HL-60/S4 treated with phorbol 12-myristate 13-acetate at 8.2 ng/mL for 4 days and 3 days (cell line): ENCODE results near the gene RAB27B.

Experiments used
- in situ Hi-C: fragments of 300-500 bp; cut with MboI; formaldehyde crosslinking; loops from 2 replicates; pipeline ENCODE4 v1.15.0; 2022; ENCODE audit warnings: low sequenced_read_pairs

RAB27B gene

DNA sequence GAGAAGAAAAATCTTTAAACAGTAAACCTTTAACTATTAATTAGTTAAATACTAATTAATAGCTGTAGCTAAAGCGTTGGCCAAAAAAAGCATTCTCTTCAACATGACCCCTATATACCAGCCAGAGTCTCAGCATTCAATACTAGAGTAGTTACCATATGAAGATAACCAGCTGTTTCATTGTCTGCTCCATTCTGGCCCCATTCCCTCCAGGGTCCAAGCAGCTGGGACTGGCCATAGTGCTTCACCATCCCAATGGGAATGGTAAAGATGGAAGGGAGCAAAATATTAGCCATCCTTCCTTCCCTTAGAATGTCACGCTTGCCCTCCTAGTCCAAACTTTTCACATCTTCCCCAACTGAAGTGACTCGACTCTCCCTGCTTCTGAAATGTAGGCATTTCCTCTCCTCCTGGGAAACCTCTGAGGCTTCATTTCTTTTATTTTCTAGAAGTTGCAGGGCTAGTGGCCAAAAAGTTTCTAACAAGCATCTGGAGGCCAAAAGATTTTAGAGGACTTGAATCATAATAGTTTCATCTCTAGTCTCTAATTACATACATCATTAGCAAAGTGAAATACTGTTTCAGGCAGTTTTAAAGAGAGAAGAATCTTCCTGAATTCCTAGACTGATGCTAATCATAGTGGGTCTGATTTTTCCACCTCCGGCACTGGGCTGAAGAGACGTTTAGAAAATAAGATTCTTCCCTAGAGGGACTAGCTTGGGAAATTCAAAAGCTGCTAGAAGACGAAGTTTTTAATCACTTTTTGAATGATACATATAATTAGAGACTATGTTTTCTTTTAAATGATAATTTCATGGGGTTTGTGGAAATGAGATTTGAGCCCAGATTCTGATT, 78.3 kb downstream of the RAB27B start:
- in situ Hi-C loops, result no loop called here

DNA sequence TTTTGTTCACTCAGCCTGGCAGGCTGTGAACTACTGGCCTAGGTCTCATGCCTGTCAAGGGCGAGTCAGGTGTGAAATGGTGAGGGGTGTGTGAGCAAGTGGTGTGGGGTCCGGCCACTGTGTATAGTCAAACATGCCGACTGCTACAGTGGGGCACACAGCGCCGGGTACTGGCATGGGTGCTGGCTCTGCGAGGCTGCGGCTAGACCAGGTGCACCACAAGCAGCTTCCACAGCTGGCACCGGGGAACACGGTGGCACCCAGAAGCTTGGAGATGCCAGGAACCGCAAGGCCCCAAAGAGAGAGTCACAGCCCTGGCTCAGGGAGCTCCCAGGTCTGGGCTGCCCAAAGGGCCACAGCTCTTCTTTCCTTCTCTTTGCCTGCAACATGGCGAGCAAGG, 81.3 kb downstream of the RAB27B start:
- in situ Hi-C loops, result no loop called here

DNA sequence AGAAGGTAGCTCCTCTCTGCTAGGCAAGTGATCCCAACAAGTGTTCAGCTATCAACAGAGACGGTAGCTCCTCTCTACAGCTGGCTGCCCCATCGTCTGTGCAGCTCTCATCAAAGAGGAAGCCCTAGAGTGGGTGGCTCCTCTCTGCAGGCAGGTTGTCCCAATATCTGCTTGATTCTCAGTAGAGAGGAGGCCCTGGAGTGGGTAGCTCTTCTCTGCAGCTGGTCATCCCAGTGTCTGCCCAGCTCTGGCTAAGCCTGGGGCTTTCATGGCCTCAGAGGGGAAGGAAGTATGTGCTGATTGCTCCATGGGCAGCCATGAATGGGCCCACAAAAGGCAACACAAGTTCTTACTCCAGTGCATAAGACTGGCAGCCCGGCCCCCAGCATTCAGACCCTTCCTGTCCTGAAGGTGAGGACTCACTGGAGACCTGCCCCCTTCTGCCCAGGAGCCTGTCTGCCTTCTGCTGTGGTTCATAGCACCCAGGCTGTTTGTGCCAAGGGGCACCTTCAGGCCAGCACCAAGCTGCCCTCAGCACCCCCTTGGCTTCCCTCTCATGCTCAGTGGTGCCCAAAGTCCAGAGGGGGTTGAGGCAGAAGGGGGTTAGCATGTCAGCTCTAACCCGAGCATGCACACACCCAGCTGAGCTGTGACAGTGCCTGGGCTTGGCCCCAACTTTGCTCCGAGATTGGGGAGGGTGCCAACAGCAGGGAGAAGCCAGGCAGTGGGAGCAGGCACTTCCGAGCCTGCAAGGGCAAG, 82.1 kb downstream of the RAB27B start:
- in situ Hi-C loops, result no loop called here

DNA sequence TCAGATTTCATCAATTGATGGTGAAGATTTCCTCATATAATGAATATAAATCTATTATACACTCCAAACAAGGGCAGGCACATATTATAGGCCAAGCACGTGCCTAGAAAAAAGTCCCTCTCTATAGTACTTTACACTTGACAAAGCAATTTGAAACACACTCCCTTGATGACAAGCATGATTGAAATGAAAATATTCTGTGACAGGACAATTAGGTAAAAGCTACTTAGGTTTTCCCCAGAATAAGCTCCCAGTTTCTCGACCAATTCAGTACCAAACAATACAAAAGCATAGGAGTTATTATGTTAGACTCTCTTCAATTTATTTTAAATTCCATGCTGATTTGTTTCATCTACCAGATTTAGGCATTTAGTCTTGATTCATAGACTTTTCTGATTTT, 83.3 kb downstream of the RAB27B start:
- in situ Hi-C loops, result no loop called here

DNA sequence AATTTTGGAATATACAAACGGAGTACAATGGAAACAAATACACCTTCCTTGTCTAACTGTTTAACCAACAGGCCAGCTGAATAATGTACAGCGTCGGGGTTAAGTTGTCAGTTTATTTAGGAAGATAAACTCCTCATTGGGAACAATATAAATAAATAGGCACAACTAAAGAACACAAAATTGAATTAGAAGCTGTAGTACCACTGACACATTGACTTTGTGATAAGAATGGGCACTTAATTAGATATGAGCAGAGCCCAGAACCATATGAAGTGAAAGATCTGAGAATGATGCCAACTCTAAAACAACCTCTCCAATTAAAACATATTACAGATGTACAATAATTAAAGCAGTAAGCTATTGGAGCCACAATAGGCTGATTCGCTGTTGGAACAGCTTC, 86.5 kb downstream of the RAB27B start:
- in situ Hi-C loops, result no loop called here

- in situ Hi-C loops, result no loop called here
Measured at GRCh38 chr18:54916507-54916906, 88.2 kb downstream of the RAB27B start.

- in situ Hi-C loops, result no loop called here
Measured at GRCh38 chr18:54918060-54918459, 89.8 kb downstream of the RAB27B start.

GRCh38 chr18:54919412-54919811, 91.1 kb downstream of the RAB27B start:
- in situ Hi-C loops, result no loop called here

DNA sequence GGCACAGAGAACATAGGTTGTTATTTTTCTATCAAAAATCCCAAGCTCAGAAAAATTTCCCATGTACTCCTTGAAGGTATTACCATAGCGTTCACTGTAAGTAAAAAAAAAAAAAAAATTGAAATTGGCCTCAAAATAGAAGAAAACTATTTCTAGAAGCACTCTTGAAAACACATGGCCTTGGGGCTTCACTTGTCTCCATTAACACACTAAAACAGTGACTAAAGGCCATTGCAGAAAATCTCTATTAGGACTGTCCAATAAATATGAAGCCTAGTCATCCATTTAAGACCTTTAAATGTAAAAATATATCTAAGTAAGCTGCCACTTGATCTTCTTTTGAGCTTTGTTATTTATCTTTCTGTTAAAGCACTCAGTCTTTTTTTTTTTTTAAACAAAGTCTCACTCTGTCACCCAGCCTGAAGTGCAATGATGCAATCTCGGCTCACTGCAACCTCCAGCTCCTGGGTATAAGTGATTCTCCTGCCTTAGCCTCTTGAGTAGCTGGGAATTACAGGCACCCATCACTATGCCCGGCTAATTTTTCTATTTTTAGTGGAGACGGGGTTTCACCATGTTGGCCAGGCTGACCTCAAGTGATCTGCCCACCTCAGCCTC, 95.2 kb downstream of the RAB27B start:
- in situ Hi-C loops, result no loop called here

GRCh38 chr18:54924948-54925347, 96.7 kb downstream of the RAB27B start:
- in situ Hi-C loops, result no loop called here

DNA sequence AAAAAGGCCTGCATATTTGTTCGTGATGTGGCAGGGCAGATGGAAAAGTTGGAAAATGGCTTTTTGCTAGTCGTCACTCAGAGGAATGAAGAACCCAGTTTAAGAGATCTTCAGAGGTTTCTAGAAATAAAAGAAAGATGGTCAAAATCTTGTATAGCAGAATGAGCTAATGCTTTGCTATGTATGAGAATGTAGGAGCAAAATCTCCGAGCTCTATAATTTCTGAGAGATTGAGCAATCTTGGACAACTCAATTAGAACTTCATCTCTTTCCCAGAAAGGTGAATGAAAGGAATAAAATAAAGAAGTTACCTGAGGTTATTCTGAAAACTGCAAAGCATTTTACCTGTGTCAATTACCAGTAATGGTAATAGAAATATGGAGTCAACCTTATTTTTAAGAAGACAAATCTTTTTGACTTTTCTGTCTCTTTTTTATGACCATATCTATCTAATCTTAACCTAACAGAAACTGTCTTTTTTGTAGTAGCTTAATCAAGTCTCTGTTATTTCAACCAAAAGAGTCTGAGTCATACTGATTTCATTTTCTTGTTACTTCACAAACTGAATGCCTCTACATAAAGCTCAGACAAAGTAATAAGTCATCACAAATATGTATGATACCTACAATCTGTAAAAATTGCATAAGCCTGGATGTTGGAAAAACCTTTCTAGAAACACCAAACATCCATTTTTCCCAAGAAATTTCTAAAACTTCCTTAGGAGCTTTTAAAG, 98.5 kb downstream of the RAB27B start:
- in situ Hi-C loops, result no loop called here

GRCh38 chr18:54928236-54928635, 100.0 kb downstream of the RAB27B start:
- in situ Hi-C loops, result no loop called here

GRCh38 chr18:54931152-54931551, 102.9 kb downstream of the RAB27B start:
- in situ Hi-C loops, result no loop called here

- in situ Hi-C loops, result no loop called here
Measured at GRCh38 chr18:54932472-54932871, 104.2 kb downstream of the RAB27B start.

DNA sequence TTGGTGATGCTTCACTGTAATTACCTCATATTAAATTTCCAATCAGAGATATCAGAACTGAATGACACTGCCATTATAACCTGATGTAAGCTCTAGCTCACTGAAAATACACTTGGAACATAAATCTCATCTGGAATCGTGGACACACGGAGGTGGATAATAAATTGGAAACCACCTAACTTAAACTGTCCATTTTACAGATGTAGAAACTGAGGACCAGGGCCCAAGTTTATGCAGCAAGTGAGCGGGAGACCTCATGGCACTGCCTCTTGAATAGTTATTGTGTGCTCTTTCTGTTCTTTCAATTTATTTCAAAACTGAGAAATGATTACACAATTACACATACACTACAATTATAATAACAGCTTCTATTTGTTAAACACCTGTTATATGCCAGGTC, 110.2 kb downstream of the RAB27B start:
- in situ Hi-C loops, result no loop called here

GRCh38 chr18:54939361-54939917, 111.2 kb downstream of the RAB27B start:
- in situ Hi-C loops, result no loop called here

- in situ Hi-C loops, result no loop called here
Measured at GRCh38 chr18:54942144-54942543, 113.9 kb downstream of the RAB27B start.

GRCh38 chr18:54942569-54942968, 114.3 kb downstream of the RAB27B start:
- in situ Hi-C loops, result no loop called here
